H1 (cell line): Measurements from ENCODE around the gene TMEM121B. TPM values are rescaled to one million over a fixed set of nuclear protein-coding genes. Genes with fewer than 3 reads are reported as not detected.

ENCODE experiments used
- CTCF ChIA-PET: fragments of 300-600 bp; sonication (Branson Sonifier 250); formaldehyde crosslinking; loops from one replicate; lab custom pipeline; 2021; ENCODE audit not compliant: partially characterized antibody; lab: Charles Lee
- POLR2A ChIA-PET: fragments of 300-600 bp; sonication (Branson Sonifier 250); formaldehyde crosslinking; loops from one replicate; lab custom pipeline; 2021; ENCODE audit warnings: inconsistent platforms; ENCODE audit not compliant: partially characterized antibody; lab: Charles Lee
- DNase-seq, 2 experiments: peaks; one replicate each; pipeline versions ENCODE4 v3.0.0 to v3.0.0-alpha.2; 2010 to 2022; ENCODE audit warnings: low spot score in 2 of 2, low read depth in 1 of 2, mixed read lengths in 1 of 2
- FAIRE-seq: peaks from 2 replicates; lab custom pipeline; 2011; peaks lifted over from hg19 to GRCh38; lab: Jason Lieb, UNC
- H2AFZ ChIP-seq: 2 replicates; pipeline ENCODE4 v1.8.1; 2012; ENCODE audit warnings: low read length, inconsistent platforms
- H2AK5ac ChIP-seq: 2 replicates; pipeline ENCODE4 v1.6.1; 2013; ENCODE audit warnings: low read depth, low read length
- H2BK120ac ChIP-seq: replicated peaks from 2 replicates; pipeline ENCODE3; 2013; ENCODE audit warnings: low read depth, low read length, inconsistent platforms
- H2BK12ac ChIP-seq: 2 replicates; pipeline ENCODE4 v1.6.1; 2013; ENCODE audit warnings: low read depth, low read length
- H2BK15ac ChIP-seq: 2 replicates; pipeline ENCODE4 v1.6.1; 2013; ENCODE audit warnings: low read length
- H2BK20ac ChIP-seq: 2 replicates; pipeline ENCODE4 v1.6.1; 2013; ENCODE audit warnings: low read length
- H2BK5ac ChIP-seq: 2 replicates; pipeline ENCODE4 v1.6.1; 2013; ENCODE audit warnings: low read depth, low read length
- H3K14ac ChIP-seq: 2 replicates; pipeline ENCODE4 v1.6.1; 2013; ENCODE audit warnings: inconsistent platforms; ENCODE audit not compliant: insufficient read length
- H3K18ac ChIP-seq: 2 replicates; pipeline ENCODE4 v1.6.1; 2013; ENCODE audit warnings: low read length; ENCODE audit errors: extremely low read depth
- H3K23ac ChIP-seq: 2 replicates; pipeline ENCODE4 v1.6.1; 2013; ENCODE audit warnings: inconsistent platforms; ENCODE audit not compliant: insufficient read length
- H3K23me2 ChIP-seq: 2 replicates; pipeline ENCODE4 v1.6.1; 2013; ENCODE audit warnings: low read depth, low read length
- H3K27ac ChIP-seq: 2 replicates; pipeline ENCODE4 v1.6.1; 2011; ENCODE audit warnings: low read depth, low read length, inconsistent platforms
- H3K27me3 ChIP-seq, 4 experiments: replicated peaks in 1 of 4; 1 replicate in 1 of 4; 2 replicates in 3 of 4; pipeline versions ENCODE4 v1.6.1 to v1.8.1; 2011 to 2013; ENCODE audit warnings: low read length in 3 of 4, mild to moderate bottlenecking in 3 of 4, inconsistent platforms in 2 of 4, mixed read lengths in 2 of 4, moderate library complexity in 1 of 4; ENCODE audit not compliant: control insufficient read depth in 3 of 4, insufficient read depth in 3 of 4; ENCODE audit errors: extremely low read depth in 1 of 4
- H3K36me3 ChIP-seq, 4 experiments: 2 replicates each; pipeline versions ENCODE4 v1.6.1 to v1.8.1; 2011 to 2013; ENCODE audit warnings: mild to moderate bottlenecking in 4 of 4, low read length in 3 of 4, moderate library complexity in 2 of 4, control low read depth in 1 of 4, inconsistent platforms in 1 of 4; ENCODE audit not compliant: insufficient read depth in 4 of 4, control insufficient read depth in 2 of 4
- H3K4ac ChIP-seq: replicated peaks from 2 replicates; pipeline ENCODE3; 2013; ENCODE audit warnings: low read length, low read depth, mixed read lengths, inconsistent platforms; ENCODE audit not compliant: insufficient read length
- H3K4me1 ChIP-seq, 4 experiments: replicated peaks in 1 of 4; 1 replicate in 1 of 4; 2 replicates in 3 of 4; pipeline versions ENCODE4 v1.6.1 to v1.8.1; 2011 to 2013; ENCODE audit warnings: low read length in 3 of 4, inconsistent platforms in 2 of 4, mixed read lengths in 1 of 4; ENCODE audit not compliant: insufficient read depth in 4 of 4, control insufficient read depth in 3 of 4
- H3K4me2 ChIP-seq, 2 experiments: 2 replicates each; pipeline versions ENCODE4 v1.6.1 to v1.8.1; 2011 to 2013; ENCODE audit warnings: low read depth in 2 of 2, low read length in 2 of 2, control low read depth in 1 of 2, inconsistent platforms in 1 of 2, mild to moderate bottlenecking in 1 of 2; ENCODE audit not compliant: insufficient read depth in 1 of 2
- H3K4me3 ChIP-seq, 4 experiments: fragments of 200-600, 300-600 bp in 1 of 4; sonication (generic), shearing (Covaris generic), sonication (Bioruptor Twin) in 1 of 4; 2 replicates each; pipeline versions ENCODE4 v1.5.1 to v1.8.1; 2011 to 2016; ENCODE audit warnings: low read length in 4 of 4, low read depth in 3 of 4, control low read depth in 2 of 4, inconsistent platforms in 2 of 4, mild to moderate bottlenecking in 2 of 4, mixed read lengths in 1 of 4, moderate library complexity in 1 of 4; ENCODE audit not compliant: insufficient read depth in 2 of 4; ENCODE audit errors: extremely low read depth in 1 of 4
- H3K56ac ChIP-seq: replicated peaks from 2 replicates; pipeline ENCODE3; 2013; ENCODE audit warnings: low read depth, mild to moderate bottlenecking, mixed read lengths, low read length, inconsistent platforms; ENCODE audit not compliant: insufficient read length
- H3K79me1 ChIP-seq: 2 replicates; pipeline ENCODE4 v1.6.1; 2013; ENCODE audit warnings: low read depth, low read length, control low read depth
- H3K79me2 ChIP-seq, 2 experiments: 2 replicates each; pipeline versions ENCODE4 v1.6.1 to v1.8.1; 2012 to 2013; ENCODE audit warnings: low read length in 2 of 2, mild to moderate bottlenecking in 2 of 2, inconsistent platforms in 1 of 2; ENCODE audit not compliant: insufficient read depth in 2 of 2, control insufficient read depth in 1 of 2
- H3K9ac ChIP-seq, 4 experiments: replicated peaks in 1 of 4; 1 replicate in 1 of 4; 2 replicates in 3 of 4; pipeline versions ENCODE4 v1.6.1 to v1.8.1; 2011 to 2013; ENCODE audit warnings: low read depth in 3 of 4, low read length in 3 of 4, control low read depth in 2 of 4, mild to moderate bottlenecking in 2 of 4, moderate library complexity in 2 of 4, inconsistent platforms in 1 of 4; ENCODE audit errors: extremely low read depth in 1 of 4
- H3K9me3 ChIP-seq, 2 experiments: 2 replicates each; pipeline versions ENCODE4 v1.6.1 to v1.8.1; 2012 to 2013; ENCODE audit warnings: mild to moderate bottlenecking in 2 of 2, moderate library complexity in 2 of 2, control low read depth in 1 of 2, inconsistent platforms in 1 of 2, low read depth in 1 of 2, low read length in 1 of 2, mixed read lengths in 1 of 2; ENCODE audit not compliant: insufficient read depth in 2 of 2
- H4K20me1 ChIP-seq, 2 experiments: replicated peaks in 1 of 2; 2 replicates each; pipeline versions ENCODE3 to v1.8.1; 2011 to 2013; ENCODE audit warnings: inconsistent platforms in 2 of 2, low read length in 2 of 2, mild to moderate bottlenecking in 1 of 2; ENCODE audit not compliant: insufficient read depth in 2 of 2, control insufficient read depth in 1 of 2
- H4K5ac ChIP-seq: 2 replicates; pipeline ENCODE4 v1.6.1; 2013; ENCODE audit warnings: low read length, low read depth, mixed read lengths, inconsistent platforms; ENCODE audit not compliant: insufficient read length
- H4K8ac ChIP-seq: 2 replicates; pipeline ENCODE4 v1.8.0; 2013; ENCODE audit warnings: mild to moderate bottlenecking, moderate library complexity, low read length, inconsistent platforms; ENCODE audit not compliant: insufficient read depth; ENCODE audit errors: extremely low read depth
- H4K91ac ChIP-seq: replicated peaks from 2 replicates; pipeline ENCODE3; 2013; ENCODE audit warnings: low read length, mixed read lengths, inconsistent platforms; ENCODE audit not compliant: insufficient read length
- CBX5 ChIP-seq: fragments of 300-800, 300-1000 bp; sonication (generic); IDR thresholded peaks from 2 replicates; pipeline ENCODE4 v1.7.1; 2016; ENCODE audit warnings: antibody characterized with exemption, low read length, low read depth
- CHD1 ChIP-seq: IDR thresholded peaks from 2 replicates; pipeline ENCODE4 v1.6.1; 2012; ENCODE audit warnings: low read depth, low read length, improper control_type of control experiment
- FOSL1 ChIP-seq: IDR thresholded peaks from 2 replicates; pipeline ENCODE4 v1.6.1; 2011; ENCODE audit warnings: mild to moderate bottlenecking, low read depth, low read length, moderate library complexity; ENCODE audit not compliant: insufficient read depth
- GTF2F1 ChIP-seq: IDR thresholded peaks from 2 replicates; pipeline ENCODE4 v1.6.1; 2012; ENCODE audit warnings: low read depth, low read length, improper control_type of control experiment, borderline replicate concordance
- HDAC2 ChIP-seq, 2 experiments: fragments of 300-600 bp in 1 of 2; sonication (generic) in 1 of 2; IDR thresholded peaks; 2 replicates each; pipeline ENCODE4 v1.6.1; 2011 to 2012; ENCODE audit warnings: low read depth in 2 of 2, low read length in 2 of 2, mild to moderate bottlenecking in 2 of 2, moderate library complexity in 2 of 2, borderline replicate concordance in 1 of 2, inconsistent platforms in 1 of 2
- NANOG ChIP-seq: IDR thresholded peaks from 2 replicates; pipeline ENCODE4 v1.6.1; 2011; ENCODE audit warnings: low read length, low read depth, mild to moderate bottlenecking, inconsistent platforms; ENCODE audit not compliant: insufficient read depth, poor library complexity, severe bottlenecking
- PHF8 ChIP-seq: fragments of 200-600 bp; sonication (generic); conservative IDR thresholded peaks from 2 replicates; pipeline ENCODE4 v1.7.1; 2012; ENCODE audit warnings: low read depth, mild to moderate bottlenecking, inconsistent platforms, low read length, moderate library complexity
- RXRA ChIP-seq: IDR thresholded peaks from 2 replicates; pipeline ENCODE4 v1.6.1; 2011; ENCODE audit warnings: low read depth, mild to moderate bottlenecking, low read length, moderate library complexity; ENCODE audit not compliant: insufficient read depth
- SIN3A ChIP-seq, 2 experiments: IDR thresholded peaks in 1 of 2; conservative IDR thresholded peaks in 1 of 2; 2 replicates each; pipeline ENCODE4 v1.6.1; 2011 to 2012; ENCODE audit warnings: low read length in 2 of 2, improper control_type of control experiment in 1 of 2, low read depth in 1 of 2, mild to moderate bottlenecking in 1 of 2
- SUZ12 ChIP-seq: fragments of 200-600 bp; sonication (generic); IDR thresholded peaks from 2 replicates; pipeline ENCODE4 v1.6.1; 2012; ENCODE audit warnings: mild to moderate bottlenecking, inconsistent platforms, low read length, moderate library complexity, mixed read lengths
- ZNF274 ChIP-seq: IDR thresholded peaks from 2 replicates; pipeline ENCODE4 v1.7.0; 2012; ENCODE audit warnings: low read length, borderline replicate concordance; ENCODE audit errors: extremely low read depth
- WGBS, 2 experiments: shearing (Covaris generic) in 1 of 2; methylation state at CpG; one replicate each; pipeline versions ENCODE4 v1.1.6 to v1.1.7; 2013 to 2015; ENCODE audit warnings: low lambda C conversion rate in 2 of 2, mixed read lengths in 2 of 2, inconsistent platforms in 1 of 2, low coverage in 1 of 2, missing lambda C conversion rate in 1 of 2; ENCODE audit not compliant: insufficient replicate concordance in 2 of 2, insufficient coverage in 1 of 2, insufficient read length in 1 of 2; ENCODE audit errors: extremely low coverage in 1 of 2, missing lambda C conversion rate in 1 of 2; 5-methylcytosine and 5-hydroxymethylcytosine counted together
- polyA plus RNA-seq, 7 experiments: library from polyadenylated mRNA; depleted of rRNA in 3 of 7; stranded (reverse) in 5 of 7; unstranded in 2 of 7; fragments of >200 nt in 5 of 7; fragments of 200-250 nt in 2 of 7; gene quantifications; 1 replicate in 5 of 7; 2 replicates in 1 of 7; 4 replicates in 1 of 7; pipeline versions ENCODE4 v1.2.1 to v1.2.3, GENCODE V29; 2011 to 2013; ENCODE audit warnings: missing spikeins in 2 of 7, mixed read lengths in 2 of 7
- total RNA-seq: library from RNA; stranded (reverse); fragmentation: NEBNext Ultra II Directional; extraction: Animal tissue kit (Norgen Biotek cat#: 25700); gene quantifications from 2 replicates; pipeline ENCODE4 v1.2.1, GENCODE V29; 2021

The TMEM121B gene
- total and polyA plus RNA-seq, 2 of the 8 experiments (the other 6 are each of a cell fraction or from before 2014, with no cell fraction given), result 4.3 to 6.9 TPM

DNA sequence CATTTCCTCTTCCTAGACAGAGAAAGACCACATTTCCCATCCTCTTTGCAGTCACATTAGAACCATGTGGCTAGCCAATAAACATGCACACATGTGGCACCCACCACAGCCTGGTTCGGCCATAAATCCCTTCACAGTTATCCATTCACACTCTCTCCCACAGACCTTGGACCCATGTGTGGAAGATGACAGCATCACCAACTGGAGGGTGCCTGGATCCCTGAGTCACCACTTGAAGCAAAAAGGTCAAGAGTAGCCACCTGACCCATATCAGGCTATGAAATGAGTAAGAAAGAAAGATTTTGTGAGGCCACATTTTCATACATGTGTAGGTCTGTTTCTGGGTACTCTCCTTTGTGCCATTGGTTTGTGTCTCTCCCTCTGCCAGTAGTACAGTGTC lies 9.0 kb upstream of the TMEM121B start:
- Histone ChIP-seq H2BK12ac (no peak overlapping the region), H3K27ac (no peak overlapping the region), H4K8ac (no peak overlapping the region), H3K23ac (no peak overlapping the region), H3K23me2 (no peaks in the 10 kb centered on the region), H2BK15ac (no peak overlapping the region), H2BK120ac (no peak overlapping the region), H3K18ac (no peak overlapping the region), H3K4ac (no peak overlapping the region), H3K27me3 (no peaks in the 10 kb centered on the region), H3K4me3 (no peak overlapping the region), H4K91ac (no peak overlapping the region), H2AFZ (no peak overlapping the region), H4K20me1 (no peaks in the 10 kb centered on the region), H3K79me2 (no peaks in the 10 kb centered on the region), H3K36me3 (no peaks in the 10 kb centered on the region), H2BK20ac (no peak overlapping the region), H4K5ac (no peak overlapping the region), H3K4me2 (no peak overlapping the region), H3K79me1 (no peaks in the 10 kb centered on the region), H3K4me1 (peaks cover 0 to 3% (median 1%) of the 10 kb centered on the region in 4 experiments; a peak in 2 of 7 replicates), H3K9ac (no peak overlapping the region), H2BK5ac (no peak overlapping the region), H2AK5ac (no peak overlapping the region), H3K14ac (no peak overlapping the region), H3K56ac (no peak overlapping the region), H3K9me3 (no peaks in the 10 kb centered on the region)
- 100% methylated on average over 1 of the region's 1 CpG; no CpG with 5 or more reads in 1 of the 2 experiments for WGBS, 2 experiments
- ChIA-PET POLR2A (no interaction called here), CTCF (no interaction called here)
- FAIRE-seq, result no peak
- no peak for DNase-seq
- no peak for TF ChIP-seq RXRA
- no peak for TF ChIP-seq ZNF274
- TF ChIP-seq GTF2F1, result no peak
- no peak for TF ChIP-seq FOSL1
- no peak for TF ChIP-seq CHD1
- TF ChIP-seq SIN3A (conservative IDR thresholded peaks at IDR 0.05 in 1 of 2, IDR thresholded peaks at IDR 0.05 in 1 of 2; ENCODE audit: low read depth in 1 of 2, low read length in 2 of 2), result no peak
- no peak for TF ChIP-seq PHF8
- TF ChIP-seq NANOG, result no peak
- no peak for TF ChIP-seq SUZ12
- no peak for TF ChIP-seq CBX5
- TF ChIP-seq HDAC2 (IDR thresholded peaks at IDR 0.05; ENCODE audit: borderline replicate concordance in 1 of 2, low read depth in 2 of 2, low read length in 2 of 2), result no peak
